Stomach (tissue), 4 donors: ENCODE measurements around the gene RTKN2.

ENCODE experiments used
- CTCF ChIP-seq, 7 experiments: fragments of 450-650 bp in 4 of 7; fragments of 200-600 bp in 3 of 7; sonication (generic) in 3 of 7; IDR thresholded peaks; one replicate each; pipeline ENCODE4 v1.5.1; 2016 to 2019; ENCODE audit warnings: antibody characterized with exemption in 7 of 7, control low read depth in 2 of 7, mild to moderate bottlenecking in 1 of 7
- EP300 ChIP-seq: sonication (generic); formaldehyde crosslinking; IDR thresholded peaks from one replicate; pipeline ENCODE4 v1.6.1; 2017; ENCODE audit warnings: antibody characterized with exemption
- POLR2A ChIP-seq, 4 donors: fragments of 450-650 bp; IDR thresholded peaks; one replicate each; pipeline ENCODE4 v1.6.1; 2016; ENCODE audit warnings: antibody characterized with exemption in 4 of 4, control low read depth in 2 of 4, mild to moderate bottlenecking in 1 of 4, moderate library complexity in 1 of 4
- POLR2AphosphoS5 ChIP-seq, 3 donors: sonication (generic); formaldehyde crosslinking; IDR thresholded peaks; one replicate each; pipeline ENCODE4 v1.6.1; 2016; ENCODE audit warnings: antibody characterized with exemption in 3 of 3

- no peak for TF ChIP-seq POLR2AphosphoS5 (IDR thresholded peaks at IDR 0.05)
- TF ChIP-seq CTCF (IDR thresholded peaks at IDR 0.05), result no peak
- no peak for TF ChIP-seq POLR2A (IDR thresholded peaks at IDR 0.05)
- no peak for TF ChIP-seq EP300
These were observed 2.5 kb downstream of the RTKN2 start for GRCh38 chr10:62266147-62266546.
